Measurements from ENCODE around the gene SPATA46. TPM values are rescaled to one million over a fixed set of nuclear protein-coding genes. Genes with fewer than 3 reads are reported as not detected.

The SPATA46 gene
- total and polyA plus RNA-seq, 9 donors: not detected

- Histone ChIP-seq H3K4me1 (ENCODE audit: insufficient read depth) (no peaks in the 10 kb centered on the region), H3K9me3 (no peaks in the 10 kb centered on the region), H3K27ac (no peak overlapping the region), H3K4me3 (no peak overlapping the region), H3K36me3 (no peaks in the 10 kb centered on the region), H3K27me3 (no peaks in the 10 kb centered on the region)
- TF ChIP-seq POLR2A (IDR thresholded peaks at IDR 0.05): no peak
- no peak for TF ChIP-seq CTCF (IDR thresholded peaks at IDR 0.05)
- TF ChIP-seq EP300 (IDR thresholded peaks at IDR 0.05): no peak
- intact Hi-C loops (cut with DNase I): no loop called here
- 60 to 67% (median 63%) methylated on average over 13 of the region's 13 CpGs for WGBS, 3 donors
- DNase-seq: no peak
Measured at GRCh38 chr1:162372159-162373071, 4.2 kb downstream of the SPATA46 start.

- intact Hi-C loops (cut with DNase I): no loop called here
- WGBS, 3 donors: 76 to 89% (median 76%) methylated on average over 6 of the region's 6 CpGs
- Histone ChIP-seq H3K4me1 (ENCODE audit: insufficient read depth) (no peaks in the 10 kb centered on the region), H3K4me3 (no peak overlapping the region), H3K36me3 (no peaks in the 10 kb centered on the region), H3K27ac (no peak overlapping the region), H3K9me3 (no peaks in the 10 kb centered on the region), H3K27me3 (no peaks in the 10 kb centered on the region)
- TF ChIP-seq POLR2A (IDR thresholded peaks at IDR 0.05) (no peak), EP300 (IDR thresholded peaks at IDR 0.05) (no peak), CTCF (IDR thresholded peaks at IDR 0.05) (no peak)
- DNase-seq: no peak
Measured at GRCh38 chr1:162371611-162372010, 5.0 kb downstream of the SPATA46 start.

- TF ChIP-seq CTCF (IDR thresholded peaks at IDR 0.05) (no peak), POLR2A (IDR thresholded peaks at IDR 0.05) (no peak), EP300 (IDR thresholded peaks at IDR 0.05) (no peak)
- 89 to 100% (median 94%) methylated on average over 3 of the region's 3 CpGs for WGBS, 3 donors
Measured at GRCh38 chr1:162370721-162371120, 5.9 kb downstream of the SPATA46 start.

GRCh38 chr1:162370161-162370560 is 6.5 kb downstream of the SPATA46 start:
- H3K36me3 ChIP-seq: no peaks in the 10 kb centered on the region
- WGBS, 3 donors: 87 to 92% (median 91%) methylated on average over 1 of the region's 1 CpG
- H3K9me3 ChIP-seq: no peaks in the 10 kb centered on the region
- no peak overlapping the region for H3K4me3 ChIP-seq
- no peak for DNase-seq
- H3K27ac ChIP-seq: no peak overlapping the region
- TF ChIP-seq CTCF (IDR thresholded peaks at IDR 0.05) (no peak), POLR2A (IDR thresholded peaks at IDR 0.05) (no peak), EP300 (IDR thresholded peaks at IDR 0.05) (no peak)
- intact Hi-C loops (cut with DNase I): no loop called here
- H3K27me3 ChIP-seq: no peaks in the 10 kb centered on the region
- H3K4me1 ChIP-seq (ENCODE audit: insufficient read depth): no peaks in the 10 kb centered on the region

More at GRCh38 chr1:162370721-162371120, 5.9 kb downstream of the SPATA46 start:
- Histone ChIP-seq H3K36me3 (no peaks in the 10 kb centered on the region), H3K4me3 (no peak overlapping the region), H3K9me3 (no peaks in the 10 kb centered on the region), H3K4me1 (ENCODE audit: insufficient read depth) (no peaks in the 10 kb centered on the region), H3K27ac (no peak overlapping the region), H3K27me3 (no peaks in the 10 kb centered on the region)
- intact Hi-C loops (cut with DNase I): no loop called here
- no peak for DNase-seq
